ENCODE results near the gene YY1. TPM values are rescaled to one million over a fixed set of nuclear protein-coding genes. Genes with fewer than 3 reads are reported as not detected.

Gene YY1
- total and polyA plus RNA-seq, 2 experiments from 2014 or later, result 88.2 to 128 TPM

- no peak for TF ChIP-seq ZNF462 (CRISPR knock-in tag; IDR thresholded peaks at IDR 0.05)
- no peak for TF ChIP-seq EZH2phosphoT487 (IDR thresholded peaks at IDR 0.05; ENCODE audit: unreplicated experiment)
- no peak for TF ChIP-seq EZH2 (IDR thresholded peaks at IDR 0.05; ENCODE audit: low read depth, unreplicated experiment)
- no peak for TF ChIP-seq JUNB (IDR thresholded peaks at IDR 0.05; ENCODE audit: unreplicated experiment)
- no peak for TF ChIP-seq CREB1 (CRISPR knock-in tag; IDR thresholded peaks at IDR 0.05; ENCODE audit: low read depth)
Measured at GRCh38 chr14:100322138-100322957, 83.4 kb downstream of the YY1 start (continued).

GRCh38 chr14:100323121-100323941 lies 84.4 kb downstream of the YY1 start, which contains the start of gene SLC25A47:
Gene SLC25A47 (plus strand): TSS chr14:100323339. CDS start chr14:100323415, 76 bp downstream.
- Histone ChIP-seq H3K27me3 (ENCODE audit: insufficient read depth) (no peaks in the 10 kb centered on the region), H2AFZ (no peak within 1 kb of the TSS), H3K4me1 (ENCODE audit: insufficient read depth) (no peaks in the 10 kb centered on the region), H3K27ac (ENCODE audit: low read depth) (no peak within 1 kb of the TSS), H3K79me2 (replicated peaks; ENCODE audit: insufficient read depth) (no peaks in the 10 kb centered on the region), H4K20me1 (replicated peaks; ENCODE audit: insufficient read depth) (no peaks in the 10 kb centered on the region), H3K9me2 (ENCODE audit: insufficient read depth) (no peaks in the 10 kb centered on the region), H3K36me3 (ENCODE audit: insufficient read depth) (no peaks in the 10 kb centered on the region), H3F3A (replicated peaks; ENCODE audit: low read depth) (no peaks in the 10 kb centered on the region), H3K4me2 (no peak within 1 kb of the TSS), H3K4me3 (no peak within 1 kb of the TSS)
- H3K4me1 Mint-ChIP-seq, result peaks cover 3% of the 10 kb centered on the region; the same call in 2 of the 3 replicates
- ATAC-seq (no peak), DNase-seq (ENCODE audit: low spot score) (no peak)
- H3K36me3 Mint-ChIP-seq (ENCODE audit: low read depth), result no peaks in the 10 kb centered on the region; the same call in 2 of the 3 replicates
- peaks cover 12% of the 10 kb centered on the region for H3K27me3 Mint-ChIP-seq (ENCODE audit: insufficient read depth, low read depth, poor library complexity)
- no peak within 1 kb of the TSS for H3K27ac Mint-ChIP-seq
- H3K4me3 Mint-ChIP-seq, result no peak within 1 kb of the TSS
- H3K9me3 Mint-ChIP-seq, result no peaks in the 10 kb centered on the region
- TF ChIP-seq POLR2AphosphoS5 (IDR thresholded peaks at IDR 0.05; ENCODE audit: low read depth) (no peak), STAT1 (IDR thresholded peaks at IDR 0.05; ENCODE audit: unreplicated experiment) (no peak), CTCF (conservative IDR thresholded peaks at IDR 0.05; ENCODE audit: low read depth in 2 of 2) (no peak), NANOG (IDR thresholded peaks at IDR 0.05; ENCODE audit: borderline replicate concordance) (no peak), JUNB (IDR thresholded peaks at IDR 0.05; ENCODE audit: unreplicated experiment) (no peak), ZNF114 (CRISPR knock-in tag; IDR thresholded peaks at IDR 0.05) (no peak), EZH2 (IDR thresholded peaks at IDR 0.05; ENCODE audit: low read depth, unreplicated experiment) (no peak), CREB1 (CRISPR knock-in tag; IDR thresholded peaks at IDR 0.05; ENCODE audit: low read depth) (no peak), ZNF331 (CRISPR knock-in tag; IDR thresholded peaks at IDR 0.05; ENCODE audit: low read depth) (no peak), EZH2phosphoT487 (IDR thresholded peaks at IDR 0.05; ENCODE audit: unreplicated experiment) (no peak), ETS1 (IDR thresholded peaks at IDR 0.05) (no peak)
